Parathyroid adenoma (tissue), 2 donors: Measurements from ENCODE around the gene DNAAF5.

Source experiments
- H2AFZ ChIP-seq: fragments of 300-600 bp; sonication (generic); one replicate; pipeline ENCODE4 v1.7.0; 2017; ENCODE audit warnings: antibody characterized with exemption, mild to moderate bottlenecking
- H3K27ac ChIP-seq: fragments of 300-600 bp; sonication (generic); one replicate; pipeline ENCODE4 v1.7.0; 2017
- H3K27me3 ChIP-seq: fragments of 300-600 bp; sonication (generic); one replicate; pipeline ENCODE4 v1.7.0; 2017; ENCODE audit warnings: low read length; ENCODE audit not compliant: control insufficient read depth, insufficient read depth
- H3K36me3 ChIP-seq: fragments of 300-600 bp; sonication (generic); one replicate; pipeline ENCODE4 v1.7.0; 2017; ENCODE audit warnings: low read length; ENCODE audit not compliant: control insufficient read depth, insufficient read depth
- H3K4me1 ChIP-seq: fragments of 300-600 bp; sonication (generic); one replicate; pipeline ENCODE4 v1.7.0; 2017; ENCODE audit warnings: control low read depth
- H3K4me2 ChIP-seq: fragments of 300-600 bp; sonication (generic); one replicate; pipeline ENCODE4 v1.7.0; 2017; ENCODE audit warnings: low read length
- H3K4me3 ChIP-seq: fragments of 300-600 bp; sonication (generic); one replicate; pipeline ENCODE4 v1.7.0; 2017; ENCODE audit warnings: low read depth, low read length
- H3K79me2 ChIP-seq: fragments of 300-600 bp; sonication (generic); one replicate; pipeline ENCODE4 v1.7.0; 2017; ENCODE audit warnings: control low read depth
- H3K9ac ChIP-seq: fragments of 300-600 bp; sonication (generic); one replicate; pipeline ENCODE4 v1.7.0; 2017; ENCODE audit warnings: mild to moderate bottlenecking
- H3K9me3 ChIP-seq: fragments of 300-600 bp; sonication (generic); one replicate; pipeline ENCODE4 v1.7.0; 2017; ENCODE audit warnings: low read length; ENCODE audit not compliant: control insufficient read depth
- CTCF ChIP-seq: fragments of 300-600 bp; sonication (generic); IDR thresholded peaks from one replicate; pipeline ENCODE4 v1.7.0; 2017; ENCODE audit warnings: antibody characterized with exemption, mild to moderate bottlenecking
- donor health status: primary hyperparathyroidism.

DNAAF5 gene

GRCh38 chr7:783556-784490 is 57.3 kb downstream of the DNAAF5 start:
- Histone ChIP-seq H3K9ac (no peak overlapping the region), H3K4me1 (no peaks in the 10 kb centered on the region), H3K36me3 (no peaks in the 10 kb centered on the region), H3K4me3 (no peak overlapping the region), H3K27ac (no peak overlapping the region), H2AFZ (no peak overlapping the region), H3K27me3 (no peaks in the 10 kb centered on the region), H3K4me2 (no peak overlapping the region), H3K9me3 (no peaks in the 10 kb centered on the region), H3K79me2 (no peaks in the 10 kb centered on the region)
- TF ChIP-seq CTCF = no peak

GRCh38 chr7:784971-785370 is 58.5 kb downstream of the DNAAF5 start:
- Histone ChIP-seq H3K4me1 (no peaks in the 10 kb centered on the region), H3K9me3 (no peaks in the 10 kb centered on the region), H3K27me3 (no peaks in the 10 kb centered on the region), H3K4me3 (no peak overlapping the region), H3K36me3 (no peaks in the 10 kb centered on the region), H3K9ac (no peak overlapping the region), H3K79me2 (no peaks in the 10 kb centered on the region), H3K27ac (no peak overlapping the region), H2AFZ (no peak overlapping the region), H3K4me2 (no peak overlapping the region)
- TF ChIP-seq CTCF = no peak

GRCh38 chr7:785416-785815 is 58.9 kb downstream of the DNAAF5 start:
- no peak overlapping the region for H3K4me3 ChIP-seq
- no peaks in the 10 kb centered on the region for H3K9me3 ChIP-seq
- no peak overlapping the region for H3K27ac ChIP-seq
- TF ChIP-seq CTCF = no peak
- no peak overlapping the region for H2AFZ ChIP-seq
- H3K9ac ChIP-seq = no peak overlapping the region
- no peaks in the 10 kb centered on the region for H3K4me1 ChIP-seq
- H3K27me3 ChIP-seq = no peaks in the 10 kb centered on the region
- no peaks in the 10 kb centered on the region for H3K36me3 ChIP-seq
- H3K4me2 ChIP-seq = no peak overlapping the region
- H3K79me2 ChIP-seq = no peaks in the 10 kb centered on the region

GRCh38 chr7:786472-787255 is 60.2 kb downstream of the DNAAF5 start:
- Histone ChIP-seq H3K9me3 (no peaks in the 10 kb centered on the region), H3K4me3 (no peak overlapping the region), H2AFZ (no peak overlapping the region), H3K36me3 (no peaks in the 10 kb centered on the region), H3K27me3 (no peaks in the 10 kb centered on the region), H3K27ac (no peak overlapping the region), H3K4me1 (no peaks in the 10 kb centered on the region), H3K79me2 (no peaks in the 10 kb centered on the region), H3K9ac (no peak overlapping the region), H3K4me2 (no peak overlapping the region)
- peak; percentile 84 for TF ChIP-seq CTCF
